Measurements from ENCODE around the gene C6orf132. TPM values are rescaled to one million over a fixed set of nuclear protein-coding genes. Genes with fewer than 3 reads are reported as not detected.

C6orf132 gene
- total RNA-seq, 4 donors from 2014 or later = 106 to 200 (median 137) TPM

- no peak for DNase-seq (ENCODE audit: low spot score in 2 of 2)
- TF ChIP-seq, protein P1, sequence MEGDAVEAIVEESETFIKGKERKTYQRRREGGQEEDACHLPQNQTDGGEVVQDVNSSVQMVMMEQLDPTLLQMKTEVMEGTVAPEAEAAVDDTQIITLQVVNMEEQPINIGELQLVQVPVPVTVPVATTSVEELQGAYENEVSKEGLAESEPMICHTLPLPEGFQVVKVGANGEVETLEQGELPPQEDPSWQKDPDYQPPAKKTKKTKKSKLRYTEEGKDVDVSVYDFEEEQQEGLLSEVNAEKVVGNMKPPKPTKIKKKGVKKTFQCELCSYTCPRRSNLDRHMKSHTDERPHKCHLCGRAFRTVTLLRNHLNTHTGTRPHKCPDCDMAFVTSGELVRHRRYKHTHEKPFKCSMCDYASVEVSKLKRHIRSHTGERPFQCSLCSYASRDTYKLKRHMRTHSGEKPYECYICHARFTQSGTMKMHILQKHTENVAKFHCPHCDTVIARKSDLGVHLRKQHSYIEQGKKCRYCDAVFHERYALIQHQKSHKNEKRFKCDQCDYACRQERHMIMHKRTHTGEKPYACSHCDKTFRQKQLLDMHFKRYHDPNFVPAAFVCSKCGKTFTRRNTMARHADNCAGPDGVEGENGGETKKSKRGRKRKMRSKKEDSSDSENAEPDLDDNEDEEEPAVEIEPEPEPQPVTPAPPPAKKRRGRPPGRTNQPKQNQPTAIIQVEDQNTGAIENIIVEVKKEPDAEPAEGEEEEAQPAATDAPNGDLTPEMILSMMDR (IDR thresholded peaks at IDR 0.05) = no peak
- no peak for TF ChIP-seq POLR2A (IDR thresholded peaks at IDR 0.05)
- WGBS, 2 donors = 87 to 91% methylated on average over 5 of the region's 5 CpGs
- intact Hi-C loops (cut with DNase I; ENCODE audit: low total_unique reads) = no loop called here
- H3K4me3 ChIP-seq (ENCODE audit: low read depth, poor library complexity, severe bottlenecking) = no peak overlapping the region
Observed at GRCh38 chr6:42083530-42083929, 58.9 kb downstream of the C6orf132 start.

- intact Hi-C loops (cut with DNase I; ENCODE audit: low total_unique reads) = no loop called here
- DNase-seq (ENCODE audit: low spot score in 2 of 2) = no peak
Observed at GRCh38 chr6:42079941-42080464, 62.4 kb downstream of the C6orf132 start.

DNA sequence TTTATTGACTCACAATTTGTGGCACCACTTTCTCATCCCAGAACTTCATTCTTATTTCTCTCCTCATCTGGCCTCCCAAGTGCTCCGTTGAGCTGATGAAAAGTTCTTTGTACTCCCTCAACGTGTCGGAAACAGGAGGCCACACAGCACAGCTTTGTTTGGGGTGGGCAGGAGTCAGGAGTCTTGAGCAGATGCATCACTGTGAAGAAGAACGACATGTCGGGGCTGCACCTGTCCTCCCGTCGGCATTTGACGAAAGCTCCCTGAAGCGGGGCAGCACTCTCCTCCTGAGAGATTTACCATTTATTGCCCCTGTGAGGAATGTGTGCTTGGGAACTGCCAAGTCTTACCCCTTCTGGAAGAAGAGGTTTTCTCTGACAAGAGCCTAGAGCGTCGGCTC is 64.0 kb downstream of the C6orf132 start:
- DNase-seq (ENCODE audit: low spot score in 2 of 2) = peak in 1 of 2 donors; percentile 68
- WGBS, 2 donors = 83 to 91% methylated on average over 11 of the region's 11 CpGs
- no peak overlapping the region for H3K4me3 ChIP-seq (ENCODE audit: low read depth, poor library complexity, severe bottlenecking)
- no peak for TF ChIP-seq POLR2A (IDR thresholded peaks at IDR 0.05)
- TF ChIP-seq, protein P1 (IDR thresholded peaks at IDR 0.05) = no peak
- intact Hi-C loops (cut with DNase I; ENCODE audit: low total_unique reads) = no loop called here

More at GRCh38 chr6:42079941-42080464, 62.4 kb downstream of the C6orf132 start:
- WGBS, 2 donors = 87 to 92% methylated on average over 10 of the region's 10 CpGs
- H3K4me3 ChIP-seq (ENCODE audit: low read depth, poor library complexity, severe bottlenecking) = no peak overlapping the region
- TF ChIP-seq, protein P1 (IDR thresholded peaks at IDR 0.05) = no peak
- TF ChIP-seq POLR2A (IDR thresholded peaks at IDR 0.05) = no peak

- 34 to 37% methylated on average over 7 of the region's 7 CpGs for WGBS, 2 donors
- DNase-seq (ENCODE audit: low spot score in 2 of 2) = peak; percentile 76 to 96
- no peak for TF ChIP-seq POLR2A (IDR thresholded peaks at IDR 0.05)
- TF ChIP-seq, protein P1 (IDR thresholded peaks at IDR 0.05) = no peak
- no peak overlapping the region for H3K4me3 ChIP-seq (ENCODE audit: low read depth, poor library complexity, severe bottlenecking)
- intact Hi-C loops (cut with DNase I; ENCODE audit: low total_unique reads) = loop anchor here (2.0 kb wide), 1 partner anchor 92 kb away; no protein-coding TSS in a partner anchor
Observed at GRCh38 chr6:42075159-42075838, 67.1 kb downstream of the C6orf132 start.

- WGBS, 2 donors = 85 to 86% methylated on average over 2 of the region's 2 CpGs
- intact Hi-C loops (cut with DNase I; ENCODE audit: low total_unique reads) = no loop called here
Observed at GRCh38 chr6:42073287-42073686, 69.1 kb downstream of the C6orf132 start.

More at GRCh38 chr6:42073287-42073686, 69.1 kb downstream of the C6orf132 start:
- DNase-seq (ENCODE audit: low spot score in 2 of 2) = no peak
- TF ChIP-seq, protein P1 (IDR thresholded peaks at IDR 0.05) = no peak
- TF ChIP-seq POLR2A (IDR thresholded peaks at IDR 0.05) = no peak
- no peak overlapping the region for H3K4me3 ChIP-seq (ENCODE audit: low read depth, poor library complexity, severe bottlenecking)
